HEK293 (cell line): ENCODE measurements around the gene CLIC5.

ENCODE experiments used
- CTCF ChIA-PET: fragments of 350-600 bp; formaldehyde crosslinking; extraction: SDS; loops from one replicate; lab custom pipeline; 2021; ENCODE audit warnings: antibody characterized with exemption; lab: Yijun Ruan, JAX
- POLR2A ChIA-PET: fragments of 300-600 bp; formaldehyde crosslinking; extraction: SDS; loops from one replicate; lab custom pipeline; 2020; ENCODE audit warnings: antibody characterized with exemption, inconsistent platforms; lab: Yijun Ruan, JAX
- H3K27ac ChIP-seq: fragments of 200-500 bp; sonication (Bioruptor generic); 2 replicates; pipeline ENCODE4 v1.5.1; 2014; ENCODE audit warnings: low read depth, low read length, control low read depth, inconsistent platforms; ENCODE audit errors: extremely low read depth
- H3K36me3 ChIP-seq, 2 experiments: fragments of 200-500 bp in 1 of 2; sonication (Bioruptor generic) in 1 of 2; 1 replicate in 1 of 2; 2 replicates in 1 of 2; pipeline ENCODE4 v1.5.1; 2014 to 2017; ENCODE audit warnings: inconsistent platforms in 2 of 2, low read length in 2 of 2; ENCODE audit not compliant: control insufficient read depth in 2 of 2, insufficient read depth in 1 of 2
- H3K4me1 ChIP-seq: fragments of 200-500 bp; sonication (Bioruptor generic); 2 replicates; pipeline ENCODE4 v1.5.1; 2014; ENCODE audit warnings: mild to moderate bottlenecking, low read length, inconsistent platforms; ENCODE audit not compliant: control insufficient read depth, insufficient read depth
- H3K4me3 ChIP-seq: 2 replicates; pipeline ENCODE4 v1.5.1; 2011; ENCODE audit warnings: low read depth, mild to moderate bottlenecking, control low read depth, low read length, moderate library complexity
- H3K9me3 ChIP-seq: fragments of 200-500 bp; sonication (Bioruptor generic); 2 replicates; pipeline ENCODE4 v1.5.1; 2014; ENCODE audit warnings: low read depth, low read length, inconsistent platforms; ENCODE audit not compliant: control insufficient read depth, insufficient read depth
- REPIN1 ChIP-seq: fragments of 450-650 bp; formaldehyde crosslinking; IDR thresholded peaks from 2 replicates; pipeline ENCODE4 v1.5.1; 2017; ENCODE audit warnings: missing biosample characterization, missing genetic modification characterization, low read depth
- ZBTB26 ChIP-seq: fragments of 450-650 bp; formaldehyde crosslinking; optimal IDR thresholded peaks from 2 replicates; pipeline ENCODE3; 2016; ENCODE audit warnings: missing biosample characterization, mild to moderate bottlenecking, missing genetic modification characterization
- ZBTB49 ChIP-seq: fragments of 450-650 bp; formaldehyde crosslinking; IDR thresholded peaks from 2 replicates; pipeline ENCODE4 v1.5.1; 2016; ENCODE audit warnings: missing biosample characterization, missing genetic modification characterization, low read depth
- ZNF26 ChIP-seq: fragments of 450-650 bp; formaldehyde crosslinking; IDR thresholded peaks from 2 replicates; pipeline ENCODE4 v1.5.1; 2016; ENCODE audit warnings: missing biosample characterization, missing genetic modification characterization
- ZNF391 ChIP-seq: fragments of 450-650 bp; formaldehyde crosslinking; IDR thresholded peaks from 2 replicates; pipeline ENCODE4 v1.5.1; 2016; ENCODE audit warnings: low read depth, missing biosample characterization, missing genetic modification characterization, borderline replicate concordance
- ZNF514 ChIP-seq: fragments of 450-650 bp; formaldehyde crosslinking; IDR thresholded peaks from 2 replicates; pipeline ENCODE4 v1.5.1; 2016; ENCODE audit warnings: missing biosample characterization, missing genetic modification characterization
- ZNF621 ChIP-seq: fragments of 450-650 bp; formaldehyde crosslinking; IDR thresholded peaks from 2 replicates; pipeline ENCODE4 v1.5.1; 2017; ENCODE audit warnings: missing biosample characterization, missing genetic modification characterization
- ZNF664 ChIP-seq: fragments of 450-650 bp; formaldehyde crosslinking; IDR thresholded peaks from 2 replicates; pipeline ENCODE4 v1.5.1; 2016; ENCODE audit warnings: missing biosample characterization, missing genetic modification characterization
- ZNF777 ChIP-seq: fragments of 450-650 bp; formaldehyde crosslinking; IDR thresholded peaks from 2 replicates; pipeline ENCODE4 v1.5.1; 2017; ENCODE audit warnings: missing biosample characterization, missing genetic modification characterization, borderline replicate concordance
- ZSCAN5A ChIP-seq: fragments of 450-650 bp; formaldehyde crosslinking; IDR thresholded peaks from 2 replicates; pipeline ENCODE4 v1.5.1; 2016; ENCODE audit warnings: missing biosample characterization, missing genetic modification characterization

The CLIC5 gene

GRCh38 chr6:45832063-45832462 lies 183.6 kb downstream of the CLIC5 start:
- no peaks in the 10 kb centered on the region for H3K36me3 ChIP-seq
- H3K9me3 ChIP-seq: no peaks in the 10 kb centered on the region
- H3K4me1 ChIP-seq: no peaks in the 10 kb centered on the region
- H3K27ac ChIP-seq: no peak overlapping the region
- H3K4me3 ChIP-seq: no peak overlapping the region
- CTCF ChIA-PET: interaction anchor here (1.3 kb wide), 1 partner anchor 91 kb away, joined by 9 read pairs; no protein-coding TSS in a partner anchor
- POLR2A ChIA-PET: no interaction called here
- no peak for TF ChIP-seq ZNF621
- TF ChIP-seq ZNF777 (tag by site-specific recombination): no peak
- TF ChIP-seq ZNF514 (tag by site-specific recombination): no peak
- TF ChIP-seq ZSCAN5A (tag by site-specific recombination): no peak
- no peak for TF ChIP-seq ZNF391
- no peak for TF ChIP-seq ZBTB49 (tag by site-specific recombination)
- no peak for TF ChIP-seq REPIN1
- no peak for TF ChIP-seq ZBTB26 (tag by site-specific recombination)
- no peak for TF ChIP-seq ZNF26 (tag by site-specific recombination)
- TF ChIP-seq ZNF664: no peak
